Muscle layer of duodenum (tissue), 2 donors: ENCODE results near the gene RBM23.
A peak's percentile ranks its signal among the peaks of the same experiment; 100 is the strongest.

Source experiments
- H3K27ac ChIP-seq: one replicate; pipeline ENCODE4 v1.7.0; 2013; ENCODE audit warnings: mild to moderate bottlenecking, low read length
- H3K27me3 ChIP-seq: one replicate; pipeline ENCODE4 v1.7.0; 2013; ENCODE audit warnings: low read depth, mild to moderate bottlenecking, control low read depth, low read length
- H3K36me3 ChIP-seq, 2 donors: one replicate each; pipeline ENCODE4 v1.7.0; 2013; ENCODE audit warnings: low read length in 2 of 2, control low read depth in 1 of 2, mild to moderate bottlenecking in 1 of 2; ENCODE audit not compliant: insufficient read depth in 2 of 2, control insufficient read depth in 1 of 2
- H3K4me1 ChIP-seq, 2 donors: one replicate each; pipeline ENCODE4 v1.7.0; 2013; ENCODE audit warnings: low read length in 2 of 2, mild to moderate bottlenecking in 2 of 2, control low read depth in 1 of 2, moderate library complexity in 1 of 2; ENCODE audit not compliant: insufficient read depth in 2 of 2, control insufficient read depth in 1 of 2
- H3K4me3 ChIP-seq, 2 donors: one replicate each; pipeline ENCODE4 v1.7.0; 2013; ENCODE audit warnings: low read length in 2 of 2, low read depth in 1 of 2, mild to moderate bottlenecking in 1 of 2
- H3K9me3 ChIP-seq, 2 donors: one replicate each; pipeline ENCODE4 v1.7.0; 2013; ENCODE audit warnings: low read length in 2 of 2, control low read depth in 1 of 2, mild to moderate bottlenecking in 1 of 2; ENCODE audit not compliant: control insufficient read depth in 1 of 2
- donor health status: healthy.

Gene RBM23

DNA sequence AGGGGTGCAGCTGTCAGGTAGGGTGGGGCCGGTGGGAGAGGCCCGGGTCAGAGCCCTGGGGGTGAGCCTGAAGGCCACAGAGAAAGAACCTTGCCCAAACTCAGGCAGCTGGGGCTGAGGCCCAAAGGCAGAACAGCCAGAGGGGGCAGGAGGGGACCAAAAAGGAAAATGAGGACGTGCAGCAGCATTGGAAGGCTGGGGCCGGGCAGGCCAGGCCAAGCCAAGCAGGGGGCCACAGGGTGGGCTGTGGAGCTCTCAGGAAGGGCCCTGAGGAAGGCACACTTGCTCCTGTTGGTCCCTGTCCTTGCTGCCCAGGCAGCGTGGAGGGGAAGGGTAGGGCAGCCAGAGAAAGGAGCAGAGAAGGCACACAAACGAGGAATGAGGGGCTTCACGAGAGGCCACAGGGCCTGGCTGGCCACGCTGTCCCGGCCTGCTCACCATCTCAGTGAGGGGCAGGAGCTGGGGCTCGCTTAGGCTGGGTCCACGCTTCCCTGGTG, 72.1 kb downstream of the RBM23 start:
- Histone ChIP-seq H3K4me1 (peaks cover 19 to 61% of the 10 kb centered on the region in 2 donors), H3K27ac (peak overlapping the region; percentile 29)

DNA sequence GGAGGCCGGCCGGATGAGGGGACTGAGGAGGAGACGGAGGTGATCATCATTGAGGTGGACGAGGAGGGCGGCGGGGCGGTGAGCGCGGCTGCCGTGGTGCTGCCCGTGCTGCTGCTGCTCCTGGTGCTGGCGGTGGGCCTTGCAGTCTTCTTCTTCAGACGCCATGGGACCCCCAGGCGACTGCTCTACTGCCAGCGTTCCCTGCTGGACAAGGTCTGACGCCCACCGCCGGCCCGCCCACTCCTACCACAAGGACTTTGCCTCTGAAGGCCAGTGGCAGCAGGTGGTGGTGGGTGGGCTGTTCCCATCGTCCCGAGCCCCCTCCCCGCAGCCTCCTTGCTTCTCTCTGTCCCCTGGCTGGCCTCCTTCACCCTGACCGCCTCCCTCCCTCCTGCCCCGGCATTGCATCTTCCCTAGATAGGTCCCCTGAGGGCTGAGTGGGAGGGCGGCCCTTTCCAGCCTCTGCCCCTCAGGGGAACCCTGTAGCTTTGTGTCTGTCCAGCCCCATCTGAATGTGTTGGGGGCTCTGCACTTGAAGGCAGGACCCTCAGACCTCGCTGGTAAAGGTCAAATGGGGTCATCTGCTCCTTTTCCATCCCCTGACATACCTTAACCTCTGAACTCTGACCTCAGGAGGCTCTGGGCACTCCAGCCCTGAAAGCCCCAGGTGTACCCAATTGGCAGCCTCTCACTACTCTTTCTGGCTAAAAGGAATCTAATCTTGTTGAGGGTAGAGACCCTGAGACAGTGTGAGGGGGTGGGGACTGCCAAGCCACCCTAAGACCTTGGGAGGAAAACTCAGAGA, 72.9 kb downstream of the RBM23 start:
- H3K4me3 ChIP-seq = no peak overlapping the region
- H3K27me3 ChIP-seq = no peaks in the 10 kb centered on the region
- H3K4me1 ChIP-seq = peaks cover 11 to 54% of the 10 kb centered on the region in 2 donors
- H3K9me3 ChIP-seq = no peaks in the 10 kb centered on the region
- H3K36me3 ChIP-seq = peaks cover 47 to 59% of the 10 kb centered on the region in 2 donors
- peak overlapping the region; percentile 29 for H3K27ac ChIP-seq

More for the DNA sequence above, 72.1 kb downstream of the RBM23 start:
- Histone ChIP-seq H3K9me3 (no peaks in the 10 kb centered on the region), H3K27me3 (no peaks in the 10 kb centered on the region), H3K36me3 (peaks cover 39 to 54% of the 10 kb centered on the region in 2 donors), H3K4me3 (no peak overlapping the region)

DNA sequence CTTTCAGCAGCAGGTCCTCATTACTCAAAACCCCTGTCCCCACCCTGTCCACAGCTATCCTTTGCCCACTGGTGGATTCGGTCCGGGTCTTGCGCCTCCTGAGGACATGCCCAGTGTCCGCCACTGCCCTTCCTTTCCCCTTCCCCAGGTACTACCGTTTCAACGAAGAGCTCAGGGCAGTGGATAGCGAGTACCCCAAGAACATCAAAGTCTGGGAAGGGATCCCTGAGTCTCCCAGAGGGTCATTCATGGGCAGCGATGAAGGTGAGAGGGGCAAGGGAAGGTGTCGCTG, 73.9 kb downstream of the RBM23 start:
- Histone ChIP-seq H3K36me3 (peaks cover 49 to 59% of the 10 kb centered on the region in 2 donors), H3K27ac (no peak overlapping the region), H3K9me3 (no peaks in the 10 kb centered on the region), H3K27me3 (no peaks in the 10 kb centered on the region), H3K4me3 (no peak overlapping the region), H3K4me1 (peaks cover 6 to 48% of the 10 kb centered on the region in 2 donors)

DNA sequence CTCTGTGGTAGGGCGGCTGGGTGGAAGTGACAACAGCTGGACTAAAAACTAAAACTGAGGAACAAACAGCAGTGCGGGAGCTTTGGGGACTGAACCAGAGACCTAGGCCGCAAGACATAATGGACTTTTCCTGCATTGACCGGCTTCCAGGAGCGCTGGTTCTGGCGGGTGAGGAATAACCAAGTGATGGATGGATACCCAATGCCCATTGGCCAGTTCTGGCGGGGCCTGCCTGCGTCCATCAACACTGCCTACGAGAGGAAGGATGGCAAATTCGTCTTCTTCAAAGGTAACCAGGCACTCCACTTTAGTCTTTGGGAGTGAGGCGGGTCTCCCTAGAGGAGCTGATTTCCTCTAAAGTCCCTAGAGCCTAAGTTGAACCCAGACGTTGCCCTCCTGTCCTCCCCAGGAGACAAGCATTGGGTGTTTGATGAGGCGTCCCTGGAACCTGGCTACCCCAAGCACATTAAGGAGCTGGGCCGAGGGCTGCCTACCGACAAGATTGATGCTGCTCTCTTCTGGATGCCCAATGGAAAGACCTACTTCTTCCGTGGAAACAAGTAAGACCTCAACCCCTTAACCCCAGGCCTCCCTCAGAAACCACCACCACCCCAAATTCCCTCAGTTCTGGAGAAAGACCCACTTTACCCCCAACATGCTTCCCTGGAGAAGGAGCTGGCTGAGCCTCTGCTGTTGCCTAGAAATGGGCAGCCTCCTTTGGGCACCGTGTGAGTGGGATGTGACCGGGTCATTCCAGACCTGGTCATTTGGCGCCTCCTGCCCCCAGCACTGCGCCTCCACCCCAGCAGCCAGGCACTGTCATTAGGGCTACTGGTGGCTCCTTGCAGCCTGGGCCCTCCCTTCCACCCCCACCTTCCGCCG, 74.5 kb downstream of the RBM23 start:
- Histone ChIP-seq H3K9me3 (no peaks in the 10 kb centered on the region), H3K4me1 (peaks cover 8 to 48% of the 10 kb centered on the region in 2 donors), H3K4me3 (no peak overlapping the region), H3K27ac (no peak overlapping the region), H3K27me3 (no peaks in the 10 kb centered on the region), H3K36me3 (peaks cover 49 to 59% of the 10 kb centered on the region in 2 donors)
